Stimulated activated CD8-positive, alpha-beta memory T cell treated with anti-CD3 and anti-CD28 coated beads, Interleukin-12 subunit alpha, Interleukin-12 subunit beta, amount 100 ng/mL, for 24 hours (primary cell): Measurements from ENCODE around the gene C2orf76.
"Not testable (repeated sequence)": the region's sequence is repeated elsewhere in the genome, so short reads cannot be mapped to it uniquely, and the experiment has no call there.

Source experiments
- DNase-seq: peaks from one replicate; pipeline ENCODE4 v3.0.0-alpha.2; 2020; ENCODE audit errors: extremely low read depth

C2orf76 gene

GRCh38 chr2:119294671-119295070, 72.0 kb downstream of the C2orf76 start:
- no peak for DNase-seq

GRCh38 chr2:119293900-119294299, 72.7 kb downstream of the C2orf76 start:
- no peak for DNase-seq

GRCh38 chr2:119293254-119293653, 73.4 kb downstream of the C2orf76 start:
- no peak for DNase-seq

- DNase-seq = no peak
Measured at GRCh38 chr2:119292226-119292625, 74.4 kb downstream of the C2orf76 start.

GRCh38 chr2:119291588-119292167, 75.0 kb downstream of the C2orf76 start:
- no peak for DNase-seq

GRCh38 chr2:119290859-119291587, 75.6 kb downstream of the C2orf76 start:
- peak; percentile 11 for DNase-seq

- no peak for DNase-seq
Measured at GRCh38 chr2:119289642-119290041, 77.0 kb downstream of the C2orf76 start.

GRCh38 chr2:119289093-119289492, 77.5 kb downstream of the C2orf76 start:
- no peak for DNase-seq

- no peak for DNase-seq
Measured at GRCh38 chr2:119288576-119288975, 78.1 kb downstream of the C2orf76 start.

- DNase-seq = no peak
Measured at GRCh38 chr2:119286661-119287060, 80.0 kb downstream of the C2orf76 start.

GRCh38 chr2:119283873-119284331, 82.7 kb downstream of the C2orf76 start:
- DNase-seq = no peak

- no peak for DNase-seq
Measured at GRCh38 chr2:119282996-119283511, 83.6 kb downstream of the C2orf76 start.

GRCh38 chr2:119282146-119282995, 84.3 kb downstream of the C2orf76 start:
- DNase-seq = no peak

- no peak for DNase-seq
Measured at GRCh38 chr2:119280680-119281079, 86.0 kb downstream of the C2orf76 start.

GRCh38 chr2:119279666-119280065, 87.0 kb downstream of the C2orf76 start:
- no peak for DNase-seq

- no peak for DNase-seq
Measured at GRCh38 chr2:119278946-119279345, 87.7 kb downstream of the C2orf76 start.

GRCh38 chr2:119278385-119278784, 88.2 kb downstream of the C2orf76 start:
- not testable (repeated sequence) for DNase-seq

- DNase-seq = no peak
Measured at GRCh38 chr2:119276864-119277263, 89.8 kb downstream of the C2orf76 start.

GRCh38 chr2:119267604-119268003, 99.0 kb downstream of the C2orf76 start:
- DNase-seq = no peak

GRCh38 chr2:119266091-119266589, 100.5 kb downstream of the C2orf76 start:
- DNase-seq = no peak

- no peak for DNase-seq
Measured at GRCh38 chr2:119265693-119266066, 101.0 kb downstream of the C2orf76 start.
